IMR-90 (cell line): ENCODE results near the gene RFPL1.

Source experiments
- CEBPB ChIP-seq: IDR thresholded peaks from 2 replicates; pipeline ENCODE4 v1.6.1; 2012; ENCODE audit warnings: low read depth, low read length, improper control_type of control experiment
- CTCF ChIP-seq: conservative IDR thresholded peaks from 2 replicates; pipeline ENCODE4 v1.5.1; 2012; ENCODE audit warnings: mild to moderate bottlenecking, low read depth, low read length, improper control_type of control experiment
- ELK1 ChIP-seq: fragments of 150-350 bp; IDR thresholded peaks from 2 replicates; pipeline ENCODE4 v1.6.1; 2016; ENCODE audit warnings: low read depth, mild to moderate bottlenecking, low read length, moderate library complexity, borderline replicate concordance
- FOS ChIP-seq: fragments of 150-350 bp; IDR thresholded peaks from 2 replicates; pipeline ENCODE4 v1.6.1; 2016; ENCODE audit warnings: low read depth, low read length
- MAFK ChIP-seq: IDR thresholded peaks from 2 replicates; pipeline ENCODE4 v1.6.1; 2012; ENCODE audit warnings: low read depth, low read length, improper control_type of control experiment
- MAZ ChIP-seq: IDR thresholded peaks from 2 replicates; pipeline ENCODE4 v1.6.1; 2012; ENCODE audit warnings: low read depth, mild to moderate bottlenecking, low read length, improper control_type of control experiment, moderate library complexity, borderline replicate concordance
- MXI1 ChIP-seq: IDR thresholded peaks from 2 replicates; pipeline ENCODE4 v1.6.1; 2012; ENCODE audit warnings: low read depth, mild to moderate bottlenecking, low read length, moderate library complexity, borderline replicate concordance
- NFE2L2 ChIP-seq: fragments of 150-350 bp; IDR thresholded peaks from 2 replicates; pipeline ENCODE4 v1.6.1; 2016; ENCODE audit warnings: low read depth, mild to moderate bottlenecking, low read length
- POLR2A ChIP-seq: IDR thresholded peaks from 2 replicates; pipeline ENCODE4 v1.6.1; 2012; ENCODE audit warnings: mild to moderate bottlenecking, low read depth, low read length
- RAD21 ChIP-seq: IDR thresholded peaks from 2 replicates; pipeline ENCODE4 v1.6.1; 2012; ENCODE audit warnings: low read length, improper control_type of control experiment
- RCOR1 ChIP-seq: IDR thresholded peaks from 2 replicates; pipeline ENCODE4 v1.6.1; 2012; ENCODE audit warnings: mild to moderate bottlenecking, low read length, improper control_type of control experiment; ENCODE audit not compliant: insufficient replicate concordance
- RFX5 ChIP-seq: IDR thresholded peaks from 2 replicates; pipeline ENCODE4 v1.8.0; 2012; ENCODE audit warnings: low read depth, mild to moderate bottlenecking, low read length, moderate library complexity
- SMC3 ChIP-seq: fragments of 150-350 bp; IDR thresholded peaks from 2 replicates; pipeline ENCODE4 v1.6.1; 2016; ENCODE audit warnings: low read depth, mild to moderate bottlenecking, antibody characterized with exemption, low read length, moderate library complexity
- USF2 ChIP-seq: fragments of 150-350 bp; IDR thresholded peaks from 2 replicates; pipeline ENCODE4 v1.6.1; 2017; ENCODE audit warnings: mild to moderate bottlenecking, antibody characterized with exemption, low read length, low read depth

- TF ChIP-seq SMC3, result no peak
- TF ChIP-seq RAD21, result peak; percentile 49
- no peak for TF ChIP-seq POLR2A
- TF ChIP-seq RCOR1, result no peak
- no peak for TF ChIP-seq CEBPB
- no peak for TF ChIP-seq MAZ
- peak; percentile 74 for TF ChIP-seq CTCF
- no peak for TF ChIP-seq RFX5
- TF ChIP-seq USF2, result no peak
- no peak for TF ChIP-seq MAFK
- TF ChIP-seq ELK1, result no peak
- TF ChIP-seq NFE2L2, result no peak
- TF ChIP-seq MXI1, result no peak
- no peak for TF ChIP-seq FOS
These were observed 31.9 kb downstream of the RFPL1 start for GRCh38 chr22:29470159-29470855.
